ENCODE measurements around the gene PRRC2B. TPM values are rescaled to one million over a fixed set of nuclear protein-coding genes. Genes with fewer than 3 reads are reported as not detected.

PRRC2B gene
- total and polyA plus RNA-seq, 2 of the 8 experiments (the other 6 are each of a cell fraction or from before 2014, with no cell fraction given): 37.3 to 249 TPM

DNA sequence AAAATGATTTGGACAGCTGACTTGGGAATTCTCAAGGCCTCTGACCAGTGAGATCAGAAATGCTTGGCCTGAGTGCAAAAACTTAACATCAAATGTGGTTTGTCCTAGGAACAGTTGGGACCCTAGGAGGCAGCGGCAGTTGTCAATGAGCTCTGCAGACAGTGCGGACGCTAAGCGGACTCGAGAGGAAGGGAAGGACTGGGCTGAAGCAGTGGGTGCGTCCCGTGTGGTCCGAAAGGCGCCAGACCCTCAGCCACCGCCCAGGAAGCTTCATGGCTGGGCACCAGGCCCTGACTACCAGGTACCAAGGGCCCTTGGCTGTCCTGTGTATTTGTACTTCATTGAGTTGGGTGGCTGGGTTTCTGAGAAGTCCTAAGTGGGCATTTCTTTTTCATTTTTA lies 65.2 kb downstream of the PRRC2B start:
- FAIRE-seq (no peak), DNase-seq (ENCODE audit: low read depth in 1 of 2, low spot score in 2 of 2) (no peak)
- H3K4me2 ChIP-seq (ENCODE audit: insufficient read depth in 1 of 2, low read depth in 2 of 2, low read length in 2 of 2): no peak overlapping the region
- 98% methylated on average over 10 of the region's 10 CpGs; no CpG with 5 or more reads in 1 of the 2 experiments for WGBS, 2 experiments (ENCODE audit: extremely low coverage in 1 of 2, insufficient coverage in 1 of 2, insufficient read length in 1 of 2, insufficient replicate concordance in 2 of 2, low coverage in 1 of 2, low lambda C conversion rate in 2 of 2, missing lambda C conversion rate in 1 of 2)
- H3K4ac ChIP-seq (replicated peaks; ENCODE audit: insufficient read length, low read depth, low read length): no peak overlapping the region
- no peak overlapping the region for H2BK15ac ChIP-seq (ENCODE audit: low read length)
- no peaks in the 10 kb centered on the region for H3K9me3 ChIP-seq (ENCODE audit: insufficient read depth in 2 of 2, low read depth in 1 of 2, low read length in 1 of 2)
- H2BK5ac ChIP-seq (ENCODE audit: low read depth, low read length): no peak overlapping the region
- H2BK120ac ChIP-seq (replicated peaks; ENCODE audit: low read depth, low read length): no peak overlapping the region
- H3K9ac ChIP-seq (replicated peaks in 1 of 4; ENCODE audit: extremely low read depth in 1 of 4, low read depth in 3 of 4, low read length in 3 of 4): no peak overlapping the region
- H2AK5ac ChIP-seq (ENCODE audit: low read depth, low read length): no peak overlapping the region
- ChIA-PET CTCF (ENCODE audit: partially characterized antibody) (interaction anchor here (1.0 to 5.1 kb wide), 4 partner anchors 9 to 34 kb away, joined by 3 to 31 read pairs (median 6); no protein-coding TSS in a partner anchor), POLR2A (ENCODE audit: partially characterized antibody) (interaction anchor here (0.7 to 1.8 kb wide), 6 partner anchors 9 to 63 kb away, joined by 3 to 5 read pairs (median 4); no protein-coding TSS in a partner anchor)
- no peak overlapping the region for H3K18ac ChIP-seq (ENCODE audit: extremely low read depth, low read length)
- no peak overlapping the region for H2AFZ ChIP-seq (ENCODE audit: low read length)
- no peak overlapping the region for H4K8ac ChIP-seq (ENCODE audit: extremely low read depth, insufficient read depth, low read length)
- peaks cover 8 to 21% of the 10 kb centered on the region in 2 experiments for H4K20me1 ChIP-seq (replicated peaks in 1 of 2; ENCODE audit: control insufficient read depth in 1 of 2, insufficient read depth in 2 of 2, low read length in 2 of 2)
- H3K23me2 ChIP-seq (ENCODE audit: low read depth, low read length): no peaks in the 10 kb centered on the region
- H3K27me3 ChIP-seq (replicated peaks in 1 of 4; ENCODE audit: control insufficient read depth in 3 of 4, extremely low read depth in 1 of 4, insufficient read depth in 3 of 4, low read length in 3 of 4): no peaks in the 10 kb centered on the region
- TF ChIP-seq TEAD4 (IDR thresholded peaks at IDR 0.05; ENCODE audit: low read depth, low read length): no peak
- 0 out of 2 replicates have a peak, but pooled peaks have one; percentile 17 for TF ChIP-seq POLR2AphosphoS5 (IDR thresholded peaks at IDR 0.05; ENCODE audit: low read depth, low read length)
- H3K56ac ChIP-seq (replicated peaks; ENCODE audit: insufficient read length, low read depth, low read length): no peak overlapping the region
- H3K4me1 ChIP-seq (replicated peaks in 1 of 4; ENCODE audit: control insufficient read depth in 3 of 4, insufficient read depth in 4 of 4, low read length in 3 of 4): no peaks in the 10 kb centered on the region
- H2BK12ac ChIP-seq (ENCODE audit: low read depth, low read length): no peak overlapping the region
- peaks cover 16% of the 10 kb centered on the region for H3K79me1 ChIP-seq (ENCODE audit: low read depth, low read length)
- no peak overlapping the region for H3K4me3 ChIP-seq (ENCODE audit: extremely low read depth in 1 of 4, insufficient read depth in 2 of 4, low read depth in 3 of 4, low read length in 4 of 4)
- peaks cover 0 to 8% of the 10 kb centered on the region in 2 experiments; a peak in 2 of 4 replicates for H3K79me2 ChIP-seq (ENCODE audit: control insufficient read depth in 1 of 2, insufficient read depth in 2 of 2, low read length in 2 of 2)
- H4K5ac ChIP-seq (ENCODE audit: insufficient read length, low read depth, low read length): no peak overlapping the region
- no peak overlapping the region for H2BK20ac ChIP-seq (ENCODE audit: low read length)
- H3K23ac ChIP-seq (ENCODE audit: insufficient read length): no peak overlapping the region
- H3K27ac ChIP-seq (ENCODE audit: low read depth, low read length): no peak overlapping the region
- H4K91ac ChIP-seq (replicated peaks; ENCODE audit: insufficient read length, low read length): no peak overlapping the region
- H3K36me3 ChIP-seq (ENCODE audit: control insufficient read depth in 2 of 4, insufficient read depth in 4 of 4, low read length in 3 of 4): peaks cover 44 to 91% (median 77%) of the 10 kb centered on the region in 4 experiments
- H3K14ac ChIP-seq (ENCODE audit: insufficient read length): no peak overlapping the region

All from H1 (cell line).